Stromal cell of bone marrow (primary cell): ENCODE results near the gene SLC2A14.
"Not testable (repeated sequence)": the region's sequence is repeated elsewhere in the genome, so short reads cannot be mapped to it uniquely, and the experiment has no call there.

ENCODE experiments used
- DNase-seq: peaks from one replicate; pipeline ENCODE4 v3.0.0-alpha.2; 2012; ENCODE audit warnings: low read depth

The SLC2A14 gene

DNA sequence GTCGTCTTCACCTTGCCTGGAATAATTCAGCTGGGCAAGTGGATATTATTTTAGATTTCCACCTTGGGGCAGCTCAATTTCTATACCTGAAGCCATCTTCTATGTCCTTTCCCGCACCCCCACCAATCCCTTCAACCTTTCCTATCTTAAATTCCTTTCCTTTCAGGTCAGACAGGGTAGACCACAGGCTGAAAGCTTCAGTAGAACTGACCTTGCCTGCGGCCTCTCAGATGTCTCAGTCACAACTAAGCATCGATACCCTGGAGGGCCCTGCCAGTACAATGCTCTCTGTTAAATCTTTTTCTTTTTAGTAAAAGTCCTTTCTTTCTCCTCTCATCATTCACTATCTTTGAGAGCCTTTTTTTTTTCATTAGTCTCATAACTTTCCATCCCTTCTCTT, 38.9 kb downstream of the SLC2A14 start:
- DNase-seq = no peak

DNA sequence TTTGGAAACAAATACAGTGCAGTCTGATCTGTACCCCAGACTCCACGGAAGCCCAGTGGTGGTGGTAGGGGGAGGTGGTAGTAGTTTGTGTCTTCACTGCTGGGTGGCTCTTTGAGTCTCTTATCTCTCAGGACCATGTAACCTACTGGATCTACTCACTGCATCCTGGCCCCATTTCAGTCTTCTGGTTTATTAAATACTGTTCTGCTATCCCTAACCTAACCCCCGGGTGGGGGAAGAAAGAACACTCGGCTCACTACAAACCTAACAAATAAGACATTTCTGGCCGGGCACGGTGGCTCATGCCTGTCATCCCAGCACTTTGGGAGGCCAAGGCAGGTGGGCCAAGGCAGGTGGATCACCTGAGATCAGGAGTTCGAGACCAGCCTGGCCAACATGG, 39.5 kb downstream of the SLC2A14 start:
- not testable (repeated sequence) for DNase-seq

DNA sequence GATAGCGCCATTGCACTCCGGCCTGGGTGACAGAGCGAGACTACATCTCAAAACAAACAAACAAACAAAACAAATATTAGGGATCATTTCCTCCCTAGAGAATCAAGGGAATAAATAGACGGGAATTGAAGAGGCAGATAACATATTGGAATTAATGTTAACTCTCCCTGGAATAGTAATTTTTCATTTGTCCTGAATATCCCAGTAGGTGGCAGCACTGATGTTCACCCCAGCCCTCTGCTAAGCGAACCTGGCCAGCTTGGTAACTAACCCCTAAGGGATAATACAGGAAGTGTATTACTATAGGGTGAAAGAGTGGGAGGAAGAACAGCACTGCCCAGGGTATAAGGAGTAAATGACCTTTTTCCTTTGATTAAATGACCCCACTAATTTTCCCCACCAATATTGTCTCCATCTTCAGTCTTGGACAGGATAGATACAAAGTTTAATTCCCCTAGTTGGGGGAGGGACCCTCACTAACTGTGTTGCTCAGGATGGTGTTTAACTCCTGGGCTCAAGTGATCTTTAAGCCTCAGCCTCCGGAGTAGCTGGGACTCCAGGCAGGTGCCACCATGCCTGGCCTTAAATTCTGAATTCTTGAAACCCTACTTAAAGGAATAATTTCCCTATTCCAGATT, 40.5 kb downstream of the SLC2A14 start:
- DNase-seq = peak; percentile 33

DNA sequence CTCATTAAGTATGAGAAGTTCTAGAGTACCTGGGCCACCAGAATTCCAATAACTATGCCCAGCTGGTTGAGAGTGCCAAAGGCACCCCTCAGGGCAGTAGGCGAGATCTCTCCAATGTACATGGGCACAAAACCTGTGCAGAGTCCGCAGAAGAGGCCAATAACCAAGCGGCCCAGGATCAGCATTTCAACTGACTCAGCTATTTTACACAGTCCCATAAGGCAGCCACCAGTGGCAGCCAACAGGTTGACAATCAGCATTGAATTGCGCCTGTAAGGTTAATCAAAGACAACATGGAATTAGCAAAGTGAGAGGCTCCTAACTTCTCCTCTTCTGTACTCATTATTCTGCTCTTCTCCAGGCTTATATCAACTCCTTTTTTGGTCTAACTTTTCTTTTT, 43.0 kb downstream of the SLC2A14 start:
- not testable (repeated sequence) for DNase-seq

DNA sequence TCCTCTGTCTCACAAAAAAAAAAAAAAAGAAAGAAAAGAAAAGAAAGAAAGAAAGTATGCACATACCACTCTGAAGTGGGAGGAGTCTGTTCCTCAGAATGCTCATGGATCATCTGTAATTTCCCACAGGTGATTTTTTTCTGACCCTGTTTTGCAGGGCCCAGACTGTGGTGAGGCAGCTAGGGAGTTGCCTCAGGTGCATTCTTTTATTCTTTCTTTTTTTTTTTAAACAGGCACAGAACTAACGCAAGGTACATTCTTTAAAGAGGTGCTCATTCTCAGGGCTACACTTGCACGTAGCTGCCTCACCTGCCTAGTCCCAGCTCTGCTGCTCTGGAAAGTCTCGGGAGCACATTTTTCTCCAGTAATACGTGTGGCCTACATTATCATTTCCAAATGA, 47.0 kb downstream of the SLC2A14 start:
- not testable (repeated sequence) for DNase-seq

DNA sequence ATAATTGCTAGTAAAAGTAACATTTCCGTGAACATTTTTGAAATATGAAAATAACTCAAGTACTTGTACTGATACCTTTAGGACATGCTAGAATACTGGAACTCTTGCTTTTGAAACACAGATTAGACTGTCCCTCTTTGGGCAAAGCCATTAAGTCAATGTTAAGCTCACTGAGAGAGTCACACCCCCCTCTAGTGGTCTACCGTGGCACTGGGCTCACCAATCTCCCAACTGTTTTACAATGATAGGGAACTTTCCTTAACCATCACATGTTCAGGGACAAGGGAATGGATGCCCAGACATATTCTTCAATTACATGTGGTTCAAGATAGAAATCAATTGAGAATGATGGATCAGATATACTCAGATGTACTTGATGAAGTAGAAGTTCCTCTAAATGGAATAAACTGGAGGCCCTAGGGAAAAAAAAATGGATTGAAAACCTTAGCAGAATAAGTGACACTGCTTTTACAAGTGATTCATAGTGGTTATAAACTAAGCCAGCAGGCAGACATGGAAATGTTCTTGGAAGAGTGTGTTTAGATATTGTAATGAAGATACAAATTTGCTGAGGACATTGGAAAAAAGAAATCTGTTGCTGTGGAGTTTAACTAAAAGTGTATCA, 65.7 kb downstream of the SLC2A14 start:
- DNase-seq = peak; percentile 73

DNA sequence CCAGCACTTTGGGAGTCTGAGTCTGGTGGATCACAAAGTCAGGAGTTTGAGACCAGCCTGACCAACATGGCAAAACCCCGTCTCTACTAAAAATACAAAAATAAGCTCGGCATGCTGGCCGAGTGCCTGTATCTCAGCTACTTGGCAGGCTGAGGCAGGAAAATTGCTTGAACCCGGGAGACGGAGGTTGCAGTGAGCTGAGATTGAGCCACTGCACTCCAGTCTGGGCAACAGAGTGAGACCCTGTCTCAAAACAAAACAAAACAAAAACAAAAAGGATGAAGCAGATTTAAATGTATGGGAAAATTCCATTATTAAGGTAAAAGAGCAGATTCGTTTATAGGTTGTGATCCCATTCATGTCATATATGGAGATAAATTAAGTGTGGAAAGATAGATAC, 66.4 kb downstream of the SLC2A14 start:
- DNase-seq = not testable (repeated sequence)

DNA sequence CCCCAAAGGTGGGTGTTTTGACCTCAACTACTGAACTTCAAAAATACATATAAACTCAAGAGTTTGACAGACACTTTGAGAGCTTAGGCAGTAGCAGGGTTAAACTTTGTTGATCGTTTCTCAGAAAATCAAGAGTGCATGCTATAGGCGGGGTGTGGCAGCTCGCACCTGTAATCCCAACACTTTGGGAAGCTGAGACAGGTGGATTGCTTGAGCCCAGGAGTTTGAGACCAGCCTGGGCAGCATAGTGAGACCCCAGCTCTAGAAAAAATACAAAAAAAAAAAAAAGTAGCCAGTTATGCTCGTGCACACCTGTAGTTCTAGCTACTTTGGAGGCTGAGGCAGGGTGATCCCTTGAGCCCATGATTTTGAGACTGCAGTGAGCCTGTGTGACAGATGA, 71.3 kb downstream of the SLC2A14 start:
- no peak for DNase-seq

DNA sequence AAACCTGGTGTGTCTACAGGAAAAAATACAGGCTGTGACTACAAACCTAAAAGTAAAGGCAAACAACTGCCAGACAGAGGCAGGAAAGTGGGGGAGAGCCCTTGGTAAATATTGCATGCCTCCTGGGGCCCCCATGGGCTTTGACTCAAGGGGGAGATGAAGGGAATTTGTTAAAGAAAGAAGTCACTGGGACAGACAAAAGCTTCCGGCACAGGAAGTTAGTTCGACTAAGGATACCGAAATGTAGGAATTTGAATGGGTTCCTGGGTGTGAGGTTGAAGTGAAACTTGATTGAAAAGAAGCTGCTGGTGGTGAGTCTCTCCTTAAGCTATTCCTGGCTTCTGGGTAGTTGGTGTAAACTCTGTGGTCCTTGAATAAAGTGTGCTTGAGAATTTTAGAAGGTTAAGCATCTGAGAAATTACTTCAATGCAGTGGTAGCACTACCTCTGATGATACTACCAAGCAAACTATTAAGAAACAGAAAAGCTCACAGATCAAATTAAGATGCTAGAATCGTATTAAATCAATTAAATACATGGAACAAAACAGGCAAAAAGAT, 73.9 kb downstream of the SLC2A14 start:
- DNase-seq = not testable (repeated sequence)

DNA sequence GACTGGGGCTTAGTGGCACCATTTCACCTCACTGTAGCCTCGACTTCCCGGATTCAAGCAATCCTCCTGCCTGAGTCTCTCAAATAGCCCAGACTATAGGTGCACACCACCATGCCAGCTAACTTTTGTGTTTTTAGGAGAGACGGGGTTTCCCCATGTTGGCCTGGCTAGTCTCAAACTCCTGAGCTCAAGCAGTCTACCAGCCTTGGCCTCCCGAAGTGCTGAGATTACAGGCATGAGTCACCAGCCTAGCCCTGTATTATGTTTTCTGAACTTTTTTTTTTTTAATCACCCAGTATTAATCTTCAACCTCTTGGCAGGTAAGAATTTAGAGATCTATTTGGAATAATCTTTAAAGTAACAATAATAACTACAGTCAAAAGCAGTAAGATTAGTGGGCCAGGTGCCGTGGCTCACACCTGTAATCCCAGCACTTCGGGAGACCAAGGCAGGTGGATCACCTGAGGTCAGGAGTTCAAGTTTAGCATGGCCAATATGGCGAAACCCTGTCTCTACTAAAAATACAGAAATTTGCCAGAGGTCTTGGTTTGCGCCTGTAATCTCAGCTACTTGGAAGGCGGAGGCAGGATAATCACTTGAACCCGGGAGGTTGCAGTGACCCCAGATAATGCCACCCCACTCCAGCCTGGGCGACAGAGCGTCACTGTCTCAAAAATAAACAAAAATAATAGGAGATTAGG, 74.9 kb downstream of the SLC2A14 start:
- no peak for DNase-seq

DNA sequence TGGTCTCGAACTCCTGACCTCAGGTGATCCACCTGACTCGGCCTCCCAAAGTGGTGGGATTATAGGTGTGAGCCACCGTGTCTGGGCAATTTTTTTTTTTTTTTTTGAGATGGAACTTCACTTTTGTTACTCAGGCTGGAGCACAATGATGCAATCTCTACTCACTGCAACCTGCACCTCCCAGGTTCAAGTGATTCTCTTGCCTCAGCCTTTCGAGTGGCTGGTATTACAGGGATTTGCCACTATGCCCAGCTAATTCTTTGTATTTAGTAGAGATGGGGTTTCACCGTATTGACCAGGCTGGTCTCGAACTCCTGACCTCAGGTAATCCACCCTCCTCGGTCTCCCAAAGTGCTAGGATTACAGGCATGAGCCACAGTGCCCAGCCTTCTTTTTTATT, 75.4 kb downstream of the SLC2A14 start:
- not testable (repeated sequence) for DNase-seq

DNA sequence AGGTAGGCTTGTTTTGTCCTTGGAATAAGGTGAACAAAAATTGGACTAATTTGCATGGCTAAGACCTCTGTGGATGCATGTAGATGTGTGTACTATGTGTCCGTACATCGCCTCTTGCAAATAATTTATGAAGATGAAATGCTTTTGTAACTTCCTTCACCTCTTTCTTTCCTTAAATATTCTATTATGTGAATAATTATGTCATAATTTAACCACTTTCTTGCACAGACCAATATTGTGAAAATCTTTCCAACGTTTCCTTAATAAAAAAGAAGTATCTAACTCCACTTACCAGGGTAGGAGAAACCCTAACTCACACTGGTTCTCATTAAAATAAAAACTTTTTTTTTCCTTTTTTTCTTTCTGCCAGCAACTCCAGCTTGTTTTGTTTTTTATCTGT, 79.5 kb downstream of the SLC2A14 start:
- no peak for DNase-seq

DNA sequence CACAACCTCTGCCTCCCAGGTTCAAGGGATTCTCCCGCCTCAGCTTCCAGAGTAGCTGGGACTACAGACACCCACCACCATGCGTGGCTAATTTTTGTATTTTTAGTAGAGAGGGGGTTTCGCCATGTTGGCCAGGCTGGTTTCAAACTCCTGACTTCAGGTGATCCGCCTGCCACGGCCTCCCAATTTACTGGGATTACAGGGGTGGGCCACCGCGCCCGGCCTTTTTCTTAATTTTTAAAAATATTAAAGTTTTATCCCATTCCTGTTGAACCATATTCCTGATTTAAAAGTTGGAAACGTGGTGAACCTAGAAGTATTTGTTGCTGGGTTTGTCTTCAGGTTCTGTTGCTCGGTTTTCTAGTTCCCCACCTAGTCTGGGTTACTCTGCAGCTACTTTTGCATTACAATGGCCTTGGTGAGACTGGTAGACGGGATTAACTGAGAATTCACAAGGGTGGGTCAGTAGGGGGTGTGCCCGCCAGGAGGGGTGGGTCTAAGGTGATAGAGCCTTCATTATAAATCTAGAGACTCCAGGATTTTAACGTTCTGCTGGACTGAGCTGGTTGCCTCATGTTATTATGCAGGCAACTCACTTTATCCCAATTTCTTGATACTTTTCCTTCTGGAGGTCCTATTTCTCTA, 83.7 kb downstream of the SLC2A14 start, which contains the start of gene NANOG:
TSS of gene NANOG (plus strand) at position 519 of the 645 bp plus-strand sequence. CDS start 213 bp downstream, outside the sequence.
- DNase-seq = not testable (repeated sequence)

DNA sequence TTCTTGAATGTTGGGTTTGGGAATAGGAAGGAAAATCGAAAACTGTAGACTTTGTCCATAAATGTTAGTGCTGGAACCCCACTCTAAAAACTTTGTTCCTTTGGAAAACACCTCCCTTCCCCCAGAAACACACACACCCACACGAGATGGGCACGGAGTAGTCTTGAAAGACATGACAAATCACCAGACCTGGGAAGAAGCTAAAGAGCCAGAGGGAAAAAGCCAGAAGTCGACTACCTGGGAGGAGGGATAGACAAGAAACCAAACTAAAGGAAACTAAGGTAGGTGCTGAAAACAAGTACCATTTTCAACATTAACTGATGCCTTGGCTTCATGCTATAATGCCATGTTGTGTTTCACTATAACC, 84.4 kb downstream of the SLC2A14 start:
- DNase-seq = no peak

DNA sequence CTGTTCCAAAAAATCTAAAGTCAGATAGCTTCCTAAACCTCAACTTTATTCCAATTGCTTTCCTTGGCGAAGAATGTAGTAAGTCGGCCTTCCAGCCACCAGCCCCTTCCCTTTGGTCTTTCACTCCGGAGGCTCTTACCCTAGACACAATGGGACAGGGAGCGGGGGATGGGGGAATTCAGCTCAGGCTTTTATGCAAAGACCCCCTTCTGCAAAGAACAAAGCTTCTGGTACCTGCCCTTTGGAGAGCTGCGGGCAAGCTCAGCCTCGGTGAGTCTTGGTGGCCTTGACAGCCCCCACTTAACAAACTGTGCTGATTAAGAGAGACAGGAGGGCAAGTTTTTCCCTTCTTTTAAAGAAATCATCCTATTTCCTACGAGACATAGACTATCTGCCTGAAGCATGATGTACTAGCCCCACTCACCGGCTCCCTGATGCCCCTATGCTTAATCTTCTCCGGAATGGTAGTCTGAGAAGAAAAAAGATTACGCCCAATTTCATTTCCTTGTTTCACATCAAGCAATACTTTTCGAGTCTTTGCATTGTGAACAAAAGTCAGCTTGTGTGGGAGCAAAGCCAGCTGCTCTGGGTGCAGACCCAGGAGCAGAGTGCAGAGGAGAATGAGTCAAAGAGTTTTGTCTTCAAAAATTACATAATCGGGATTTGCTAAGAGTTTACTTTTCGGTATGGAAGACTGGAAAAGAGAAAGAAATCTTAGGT, 85.0 kb downstream of the SLC2A14 start:
- peak; percentile 28 for DNase-seq

DNA sequence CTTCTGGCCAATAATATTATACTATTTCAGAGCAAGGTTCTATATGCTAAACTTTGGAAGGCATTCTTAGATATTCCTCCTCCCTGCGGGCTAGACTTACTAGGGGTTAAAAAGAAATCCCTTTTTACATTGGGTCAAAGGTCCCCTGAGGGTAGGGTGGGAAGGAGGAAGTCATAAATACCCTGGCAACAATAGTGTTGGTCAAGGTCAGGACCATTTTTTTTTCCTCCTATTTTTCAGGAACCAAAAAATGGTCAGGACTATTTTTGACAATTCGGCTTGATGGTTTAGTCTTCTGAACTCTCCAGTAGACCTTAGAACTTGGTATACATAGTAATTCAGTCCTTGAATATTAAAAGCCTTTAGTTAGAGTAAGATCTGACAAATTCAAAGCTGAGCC, 88.0 kb downstream of the SLC2A14 start:
- no peak for DNase-seq

DNA sequence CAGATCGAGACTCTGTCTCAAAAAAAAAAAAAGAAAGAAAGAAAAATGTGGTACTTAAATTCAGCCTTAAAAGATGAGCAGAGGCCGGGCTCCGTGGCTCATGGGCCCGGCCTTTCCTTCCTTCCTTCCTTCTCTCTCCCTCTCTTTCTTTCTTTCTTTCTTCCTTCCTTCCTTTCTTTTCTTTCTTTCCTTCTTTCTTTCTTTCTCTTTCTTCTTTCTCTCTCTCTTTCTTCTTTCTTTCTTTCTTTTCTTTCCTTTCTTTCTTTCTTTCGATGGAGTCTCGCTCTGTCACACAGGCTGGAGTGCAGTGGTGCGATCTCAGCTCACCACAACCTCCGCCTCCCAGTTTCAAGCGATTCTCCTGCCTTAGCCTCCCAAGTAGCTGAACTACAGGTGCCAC, 89.3 kb downstream of the SLC2A14 start:
- DNase-seq = not testable (repeated sequence)

DNA sequence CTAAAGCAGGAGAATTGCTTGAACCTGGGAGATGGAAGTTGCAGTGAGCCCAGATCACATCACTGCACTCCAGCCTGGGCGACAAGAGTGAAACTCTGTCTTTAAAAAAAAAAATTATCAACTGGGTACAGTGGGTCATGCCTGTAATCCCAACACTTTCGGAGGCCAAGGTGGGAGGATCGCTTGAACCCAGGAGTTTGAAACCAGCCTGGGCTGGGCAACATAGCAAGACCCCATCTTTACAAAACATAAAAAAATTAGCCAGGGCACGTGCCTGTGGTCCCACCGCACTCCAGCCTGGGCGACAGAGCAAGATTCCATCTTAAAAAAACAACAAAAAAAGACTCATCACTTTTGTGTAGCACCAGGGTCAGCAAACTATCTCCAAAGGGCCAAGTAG, 90.7 kb downstream of the SLC2A14 start:
- no peak for DNase-seq

DNA sequence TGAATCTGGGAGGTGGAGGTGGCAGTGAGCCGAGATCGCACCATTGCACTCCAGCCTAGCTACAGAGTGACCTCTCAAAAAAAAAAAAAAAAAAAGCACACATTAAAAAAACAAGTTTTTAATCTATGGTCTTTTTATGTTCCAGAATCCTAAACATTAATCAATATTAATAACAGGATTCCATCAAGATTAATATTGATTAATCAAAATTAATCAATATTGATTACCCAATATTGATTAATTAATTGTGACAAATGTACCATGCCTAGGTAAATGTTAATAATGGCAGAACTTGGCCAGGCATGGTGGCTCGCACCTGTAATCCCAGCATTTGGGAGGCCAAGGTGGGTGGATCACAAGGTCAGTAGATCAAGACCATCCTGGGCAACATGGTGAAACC, 91.4 kb downstream of the SLC2A14 start:
- DNase-seq = no peak

DNA sequence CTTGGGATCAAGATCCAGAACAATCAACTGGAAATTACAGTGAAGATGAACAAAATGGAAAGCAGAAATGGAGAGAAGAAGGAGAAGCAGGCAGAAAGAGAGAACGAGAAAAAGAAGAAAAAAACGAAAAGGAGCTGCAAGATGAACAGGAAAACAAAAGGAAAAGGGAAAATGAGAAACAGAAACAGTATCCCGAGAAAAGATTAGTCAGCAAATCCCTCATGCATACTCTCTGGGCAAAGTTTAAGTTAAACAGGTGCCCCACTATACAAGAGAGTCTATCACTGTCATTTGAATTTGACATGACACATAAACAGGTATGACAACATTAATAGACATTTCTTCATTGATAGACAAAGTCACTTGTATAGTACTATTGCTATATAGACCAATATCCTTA, 102.7 kb downstream of the SLC2A14 start:
- DNase-seq = no peak
